AG09309 (cell line): ENCODE measurements around the gene GRAMD4.

ENCODE experiments used
- DNase-seq: peaks from one replicate; pipeline ENCODE4 v3.0.0-alpha.2; 2010; ENCODE audit warnings: low read depth
- H3K4me3 ChIP-seq: 2 replicates; pipeline ENCODE4 v1.5.1; 2011; ENCODE audit warnings: mild to moderate bottlenecking, low read depth, low read length, moderate library complexity; ENCODE audit not compliant: control insufficient read depth
- CTCF ChIP-seq: IDR thresholded peaks from 2 replicates; pipeline ENCODE4 v1.5.1; 2011; ENCODE audit warnings: mild to moderate bottlenecking, low read depth, low read length, inconsistent platforms; ENCODE audit not compliant: insufficient read depth, control insufficient read depth; ENCODE audit errors: missing control alignments

GRAMD4 gene

DNA sequence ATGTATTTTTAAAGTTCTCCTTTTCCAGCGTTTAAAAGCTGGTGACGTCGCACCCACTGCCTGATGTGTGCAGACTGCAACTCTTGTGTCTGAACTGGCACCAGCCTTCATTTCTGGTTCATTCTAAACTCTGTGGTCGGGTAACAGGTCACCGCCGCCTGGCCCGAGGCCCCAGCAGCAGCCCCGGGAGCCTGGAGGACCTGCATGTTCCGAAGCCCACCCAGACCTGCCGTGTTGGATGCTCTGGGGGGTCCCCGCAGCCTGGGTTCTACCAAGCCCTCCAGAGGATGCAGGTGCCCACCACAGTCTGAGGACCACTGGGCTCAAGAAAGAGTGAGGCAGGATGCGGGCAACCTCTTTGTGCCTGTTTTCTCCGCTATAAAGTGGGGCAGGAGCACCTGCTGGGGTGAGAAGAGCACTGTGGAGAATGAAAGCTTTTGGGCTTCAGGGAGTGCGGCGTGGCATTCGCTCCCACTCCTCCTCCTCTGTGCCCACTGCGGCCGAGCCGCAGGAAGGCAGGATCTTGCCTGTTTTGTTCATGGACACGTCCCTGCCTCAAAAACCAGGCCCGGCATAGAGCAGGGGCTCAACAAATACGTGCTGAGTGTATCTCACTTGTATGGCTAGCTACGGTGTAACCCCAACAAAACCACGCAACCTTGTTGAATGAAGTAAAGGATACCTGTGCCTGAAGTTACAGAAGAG, 77.8 kb downstream of the GRAMD4 start:
- H3K4me3 ChIP-seq, result no peak overlapping the region
- TF ChIP-seq CTCF, result no peak
- DNase-seq, result no peak

GRCh38 chr22:46699091-46699490, 78.9 kb downstream of the GRAMD4 start:
- no peak overlapping the region for H3K4me3 ChIP-seq
- TF ChIP-seq CTCF, result no peak
- DNase-seq, result no peak

GRCh38 chr22:46701262-46701661, 81.1 kb downstream of the GRAMD4 start:
- DNase-seq, result no peak
- no peak for TF ChIP-seq CTCF
- H3K4me3 ChIP-seq, result no peak overlapping the region

DNA sequence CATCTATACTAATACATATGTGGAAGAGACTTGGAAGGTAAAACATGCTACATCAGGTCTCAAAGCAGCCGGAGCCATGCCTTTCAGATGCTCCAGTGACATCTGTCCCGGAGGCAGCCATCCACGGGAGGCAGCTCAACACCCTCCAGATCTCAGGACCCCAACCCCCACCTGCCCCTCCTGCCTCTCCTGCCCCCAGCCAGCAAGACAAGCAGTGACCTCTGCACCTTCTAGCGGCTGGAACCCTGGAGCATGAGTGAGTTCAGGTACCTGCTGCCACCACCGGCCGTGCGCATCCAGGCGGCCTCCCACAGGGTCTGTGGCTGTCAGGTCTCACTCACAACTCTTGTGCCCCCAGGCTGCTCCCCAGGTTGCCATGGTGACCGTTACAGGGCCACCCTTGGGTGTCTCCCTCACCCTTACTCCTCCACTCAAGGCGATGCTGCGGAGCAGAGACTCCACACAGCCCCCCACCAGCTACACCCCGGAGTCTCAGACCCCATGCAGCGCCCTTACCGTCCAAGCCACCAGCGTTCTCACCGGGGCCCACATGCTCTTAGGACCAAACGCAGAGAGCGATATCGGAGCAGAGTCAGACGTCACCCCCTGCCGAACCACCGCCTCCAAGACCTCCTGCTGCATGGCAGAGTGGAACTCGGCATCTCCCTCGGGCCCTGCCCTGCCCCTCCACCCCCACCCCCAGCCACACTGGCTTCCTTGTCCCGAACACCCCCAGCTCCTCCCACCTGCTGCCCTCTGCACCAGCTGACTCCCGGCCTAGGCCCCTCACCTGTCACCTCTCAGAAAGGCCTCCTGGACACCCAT, 83.2 kb downstream of the GRAMD4 start:
- no peak overlapping the region for H3K4me3 ChIP-seq
- TF ChIP-seq CTCF, result no peak
- DNase-seq, result no peak

DNA sequence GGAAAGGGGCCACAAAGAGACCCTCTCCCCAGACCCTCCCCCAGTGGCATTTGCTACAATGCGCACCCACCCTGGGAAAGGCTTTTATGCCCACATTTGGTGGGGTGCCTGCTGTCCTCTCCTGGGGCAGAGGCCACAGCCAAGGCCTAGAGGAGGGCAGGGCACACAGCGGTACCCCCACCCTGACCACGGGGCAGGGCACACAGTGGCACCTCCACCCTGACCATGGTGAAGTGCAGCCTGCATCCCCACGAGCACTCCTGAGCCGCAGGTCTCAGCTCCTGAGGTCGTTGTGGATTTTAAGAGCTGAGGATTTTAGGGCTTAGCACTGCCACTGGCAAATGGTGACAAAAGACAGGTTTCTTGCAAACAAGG, 83.8 kb downstream of the GRAMD4 start:
- TF ChIP-seq CTCF, result no peak
- no peak for DNase-seq
- H3K4me3 ChIP-seq, result no peak overlapping the region

DNA sequence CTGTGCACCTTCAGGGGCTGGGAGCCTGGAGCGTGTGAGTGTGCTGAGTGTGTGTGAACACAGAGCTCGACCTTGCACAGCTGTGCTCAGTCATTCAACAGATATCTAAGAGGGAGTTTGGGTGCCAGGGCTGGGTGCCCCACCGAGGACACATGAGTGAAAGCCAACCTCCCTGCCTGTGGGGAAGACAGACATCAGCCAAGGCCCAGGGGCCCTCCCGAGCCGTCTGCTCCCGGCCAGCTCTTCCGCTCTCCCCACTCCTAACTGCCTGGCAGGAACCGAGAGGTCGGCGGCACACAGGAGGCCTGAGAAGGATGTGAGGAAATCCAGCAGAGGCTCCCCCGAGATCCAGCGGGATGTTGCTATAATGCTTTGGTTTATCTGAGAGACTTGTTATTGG, 85.9 kb downstream of the GRAMD4 start:
- no peak for TF ChIP-seq CTCF
- no peak for DNase-seq
- no peak overlapping the region for H3K4me3 ChIP-seq
